HG03354 (cell line): ENCODE results near the gene JAKMIP1.

Experiments
- ATAC-seq: cut with Tn5 transposase; IDR thresholded peaks from one replicate; pipeline ENCODE4 v1.9.1; 2021; ENCODE audit warnings: mild to moderate bottlenecking; ENCODE audit not compliant: unreplicated experiment, poor library complexity, severe bottlenecking

JAKMIP1 gene

GRCh38 chr4:6200011-6200921 lies at the start of gene JAKMIP1:
JAKMIP1 (minus strand) TSS chr4:6200549; CDS start chr4:6112850, 87,699 bp downstream.
- ATAC-seq, result peak; percentile 88

DNA sequence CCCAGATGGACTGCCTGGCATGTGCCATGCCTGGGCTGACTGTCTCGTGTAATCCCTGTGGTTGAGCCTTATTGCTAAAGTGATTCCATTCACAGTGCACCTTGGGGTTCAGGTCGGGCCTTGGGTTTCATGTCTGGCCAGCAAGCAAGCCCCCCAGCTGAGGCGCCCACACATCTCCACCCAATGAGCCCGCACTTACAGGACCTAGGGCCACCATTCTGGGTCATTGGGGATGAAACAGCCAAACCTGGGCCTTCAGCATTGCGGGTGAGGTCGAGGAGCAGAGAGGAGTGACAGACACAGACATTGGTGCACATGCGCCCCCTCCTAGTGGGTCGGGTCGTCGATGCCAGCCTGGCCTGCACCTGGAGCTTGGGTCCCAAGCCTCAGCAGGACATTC lies 48.0 kb upstream of the JAKMIP1 start:
- ATAC-seq, result no peak

DNA sequence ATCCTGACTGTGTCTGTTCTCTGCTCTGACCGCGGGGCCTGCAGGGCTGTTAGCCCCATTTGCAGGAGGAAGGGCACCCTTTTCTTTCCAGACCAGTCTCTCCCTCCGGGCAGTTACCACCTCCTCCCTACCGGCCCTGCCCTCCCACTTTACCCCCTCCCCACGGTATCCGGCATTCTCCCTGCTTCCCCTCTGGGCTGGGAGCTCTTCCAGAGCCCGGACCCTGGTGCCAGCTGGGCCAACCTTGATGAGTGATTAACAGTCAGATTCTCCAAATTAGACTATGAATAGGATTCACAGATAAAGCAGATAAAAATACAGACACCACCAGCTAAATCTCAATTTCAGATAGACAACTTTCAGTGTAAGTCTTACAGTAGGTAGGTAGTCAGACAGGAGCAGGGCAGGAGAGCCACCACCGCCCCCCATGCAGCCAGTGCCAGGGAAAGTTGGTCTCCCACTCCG lies 45.9 kb upstream of the JAKMIP1 start:
- no peak for ATAC-seq

- ATAC-seq, result no peak
These were observed 45.2 kb upstream of the JAKMIP1 start for GRCh38 chr4:6245246-6246169.

- no peak for ATAC-seq
These were observed 42.1 kb upstream of the JAKMIP1 start for GRCh38 chr4:6242271-6243029.

DNA sequence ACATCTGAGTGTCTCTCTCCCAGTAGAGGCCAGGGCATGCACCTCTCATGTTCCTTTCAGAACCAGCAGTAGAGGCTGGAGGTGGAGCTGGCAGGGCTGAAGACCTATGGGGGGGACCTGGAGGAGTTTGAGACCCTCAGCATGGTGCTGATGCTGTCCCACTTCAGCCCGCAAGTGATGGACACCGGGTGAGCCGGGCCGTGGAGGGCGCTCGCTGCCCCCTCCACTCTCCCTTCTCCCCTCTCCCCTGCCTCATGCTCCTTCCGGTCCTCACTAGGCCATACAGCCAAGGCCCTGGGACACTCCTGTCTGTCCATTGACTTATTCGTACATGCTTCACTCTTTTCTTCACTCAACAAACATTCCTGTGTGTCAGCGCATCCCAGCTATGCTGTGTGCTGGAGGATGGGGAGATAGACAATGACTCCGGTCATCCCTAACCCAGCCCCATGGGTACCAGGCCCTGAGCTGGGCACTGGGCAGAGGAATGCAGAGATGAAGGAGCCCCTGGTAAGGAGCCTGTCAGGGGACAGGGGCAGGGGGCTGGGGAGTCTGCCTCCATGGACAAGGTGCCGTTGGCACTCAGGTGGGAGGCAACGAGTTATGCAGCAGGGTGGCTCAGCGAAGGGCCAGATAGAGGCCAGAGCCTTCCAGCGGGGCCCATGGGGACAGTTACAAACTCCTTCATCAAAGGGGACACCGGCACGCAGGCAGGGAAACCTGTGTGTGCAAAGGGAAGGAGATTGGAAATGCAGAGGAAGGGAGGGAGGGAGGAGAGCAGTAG lies 40.9 kb upstream of the JAKMIP1 start:
- ATAC-seq, result no peak

- ATAC-seq, result no peak
These were observed 39.6 kb upstream of the JAKMIP1 start for GRCh38 chr4:6239968-6240367.

- no peak for ATAC-seq
These were observed 39.1 kb upstream of the JAKMIP1 start for GRCh38 chr4:6239486-6239885.

DNA sequence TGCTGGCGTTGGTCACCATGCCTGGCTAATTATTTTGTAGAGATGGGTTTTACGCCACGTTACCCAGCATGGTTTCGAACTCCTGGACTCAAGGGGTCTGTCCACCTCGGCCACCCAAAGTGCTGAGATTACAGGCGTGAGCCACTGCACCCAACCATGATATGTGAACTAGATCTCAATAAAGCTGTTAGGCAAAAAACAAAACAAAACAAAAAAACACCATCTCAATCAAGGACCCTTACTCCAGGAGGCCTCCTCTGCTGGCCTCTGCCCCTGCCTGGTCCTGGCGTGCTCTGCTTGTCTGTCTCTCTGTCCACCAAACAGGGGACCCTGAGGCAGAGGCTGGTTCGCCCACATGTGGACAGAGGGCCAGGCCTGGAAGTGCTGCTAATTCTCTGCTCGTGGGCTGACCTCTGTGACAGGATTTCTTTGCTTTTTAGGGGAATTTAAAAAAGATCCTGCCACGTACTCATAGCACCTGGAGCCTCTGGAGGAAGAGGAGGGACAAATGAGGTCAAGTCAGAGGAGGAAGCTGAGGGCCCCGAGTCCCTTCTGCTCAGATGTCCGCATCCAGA lies 36.6 kb upstream of the JAKMIP1 start:
- no peak for ATAC-seq

GRCh38 chr4:6235901-6236640 lies 35.7 kb upstream of the JAKMIP1 start:
- ATAC-seq, result no peak

DNA sequence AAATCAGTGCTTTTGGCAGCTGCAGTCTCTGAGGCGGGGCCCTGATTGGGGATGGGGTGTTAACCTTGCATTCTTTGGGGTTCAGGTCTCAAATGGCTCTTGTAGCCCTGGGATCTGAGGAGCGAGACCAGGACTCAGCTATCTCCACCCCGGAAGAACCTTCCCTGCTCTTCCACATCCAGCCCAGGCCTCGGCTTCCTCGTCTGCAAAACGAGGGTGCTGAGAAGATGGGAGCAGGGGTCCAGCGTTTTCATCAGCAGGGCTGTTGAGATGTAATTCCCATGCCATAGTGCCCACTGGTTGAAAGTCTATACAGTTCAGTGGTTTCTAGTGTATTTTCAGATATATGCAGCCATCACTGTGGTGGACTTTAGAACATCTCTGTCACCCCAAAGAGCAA lies 34.7 kb upstream of the JAKMIP1 start:
- no peak for ATAC-seq

GRCh38 chr4:6233929-6234328 lies 33.6 kb upstream of the JAKMIP1 start:
- ATAC-seq, result no peak

GRCh38 chr4:6232836-6233785 lies 32.8 kb upstream of the JAKMIP1 start:
- ATAC-seq, result no peak

GRCh38 chr4:6231663-6232165 lies 31.4 kb upstream of the JAKMIP1 start:
- ATAC-seq, result no peak

DNA sequence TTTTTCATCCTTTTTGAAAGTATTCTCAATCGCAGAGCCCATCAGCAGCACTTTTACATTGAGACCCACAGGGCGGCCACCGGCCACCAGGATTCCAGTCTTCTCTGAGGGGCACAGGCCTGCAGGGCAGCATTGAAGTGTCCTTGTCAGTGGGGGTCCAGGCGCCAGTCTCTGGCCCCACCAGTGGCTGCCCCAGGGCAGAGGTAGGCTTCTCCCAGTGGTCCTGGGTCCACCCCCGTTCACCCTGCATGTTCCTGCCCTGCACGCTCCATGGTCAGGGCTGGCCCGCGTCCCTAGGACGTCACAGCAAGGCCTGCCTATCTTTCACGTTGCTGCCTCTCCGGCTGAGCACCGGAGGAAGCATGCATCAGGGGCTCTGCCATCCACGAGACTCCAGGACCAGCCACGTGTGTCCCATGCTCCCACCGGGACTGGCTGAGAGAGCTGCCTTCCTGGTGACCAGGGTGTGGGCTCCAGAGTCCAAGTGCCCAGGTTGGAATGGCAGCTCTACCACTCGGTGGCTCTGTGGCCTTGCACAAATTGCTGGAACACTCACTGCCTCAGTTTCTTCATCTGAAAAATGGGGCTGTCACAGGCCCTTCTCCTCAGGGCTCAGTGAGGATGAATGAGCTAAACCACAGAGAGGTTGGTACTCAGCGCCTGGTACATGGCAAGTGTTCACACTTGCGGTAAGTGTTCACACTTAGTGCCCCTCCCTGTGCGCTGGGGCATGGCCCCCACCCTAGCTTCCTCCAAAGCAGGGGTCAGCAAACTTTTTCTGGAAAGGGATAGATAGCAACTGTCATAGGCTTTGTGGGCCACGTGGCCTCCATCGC lies 30.7 kb upstream of the JAKMIP1 start:
- no peak for ATAC-seq

GRCh38 chr4:6230502-6230785 lies 30.1 kb upstream of the JAKMIP1 start:
- ATAC-seq, result no peak
